GM23338 (cell line): ENCODE data around the gene B3GALT4.

Experiments
- CREB1 ChIP-seq: fragments of 250-450 bp; sonication (Bioruptor Pico); IDR thresholded peaks from 2 replicates; pipeline ENCODE4 v1.5.0; 2020; ENCODE audit warnings: low read depth, mild to moderate bottlenecking, moderate library complexity
- CTCF ChIP-seq, 2 experiments: fragments of 200-600 bp in 1 of 2; sonication (generic) in 1 of 2; conservative IDR thresholded peaks; 2 replicates each; pipeline versions ENCODE4 v1.5.1 to v1.6.1; 2016 to 2017; ENCODE audit warnings: antibody characterized with exemption in 2 of 2, low read depth in 2 of 2, mild to moderate bottlenecking in 2 of 2, moderate library complexity in 1 of 2
- EZH2 ChIP-seq: fragments of 200-600 bp; sonication (generic); IDR thresholded peaks from one replicate; pipeline ENCODE4 v1.8.0; 2017; ENCODE audit warnings: antibody characterized with exemption, mild to moderate bottlenecking, low read depth; ENCODE audit not compliant: unreplicated experiment
- POLR2AphosphoS5 ChIP-seq: IDR thresholded peaks from 2 replicates; pipeline ENCODE4 v1.6.1; 2016; ENCODE audit warnings: antibody characterized with exemption, low read depth
- REST ChIP-seq: IDR thresholded peaks from one replicate; pipeline ENCODE4 v1.6.1; 2018; ENCODE audit warnings: antibody characterized with exemption; ENCODE audit not compliant: unreplicated experiment

GRCh38 chr6:33280539-33280938, 3.6 kb downstream of the B3GALT4 start:
- TF ChIP-seq REST (no peak), EZH2 (no peak), CTCF (conservative IDR thresholded peaks at IDR 0.05; ENCODE audit: low read depth in 2 of 2) (no peak), POLR2AphosphoS5 (no peak), CREB1 (no peak)
